Prostate gland (tissue), 2 donors: Measurements from ENCODE around the gene VAC14. TPM values are rescaled to one million over a fixed set of nuclear protein-coding genes. Genes with fewer than 3 reads are reported as not detected.
"Not testable (repeated sequence)": the region's sequence is repeated elsewhere in the genome, so short reads cannot be mapped to it uniquely, and the experiment has no call there.

Experiments
- DNase-seq: peaks from one replicate; pipeline ENCODE4 v3.0.0-alpha.2; 2019; ENCODE audit warnings: low spot score
- H3K27ac ChIP-seq, 2 donors: fragments of 200-600 bp; sonication (generic); 2 replicates each; pipeline ENCODE4 v1.5.1; 2017 to 2019
- H3K27me3 ChIP-seq: fragments of 200-600 bp; sonication (generic); replicated peaks from 2 replicates; pipeline ENCODE4 v1.5.1; 2019; ENCODE audit not compliant: insufficient read depth
- H3K36me3 ChIP-seq, 2 donors: fragments of 200-600 bp; sonication (generic); 1 replicate in 1 of 2; 2 replicates in 1 of 2; pipeline versions ENCODE4 v1.5.1 to v1.8.1; 2017 to 2019
- H3K4me1 ChIP-seq: fragments of 200-600 bp; sonication (generic); replicated peaks from 2 replicates; pipeline ENCODE4 v1.5.1; 2019
- H3K4me3 ChIP-seq, 2 donors: fragments of 200-600 bp; sonication (generic); 2 replicates each; pipeline ENCODE4 v1.5.1; 2017 to 2019
- H3K9me3 ChIP-seq: fragments of 200-600 bp; sonication (generic); 2 replicates; pipeline ENCODE4 v1.5.1; 2017
- CTCF ChIP-seq, 4 experiments: fragments of 200-600 bp in 2 of 4; fragments of 450-650 bp in 2 of 4; sonication (generic) in 2 of 4; IDR thresholded peaks; 1 replicate in 3 of 4; 2 replicates in 1 of 4; pipeline ENCODE4 v1.5.1; 2016 to 2019; ENCODE audit warnings: antibody characterized with exemption in 4 of 4, mild to moderate bottlenecking in 2 of 4, moderate library complexity in 2 of 4
- POLR2A ChIP-seq: fragments of 450-650 bp; IDR thresholded peaks from one replicate; pipeline ENCODE4 v1.6.1; 2016; ENCODE audit warnings: antibody characterized with exemption, mild to moderate bottlenecking
- POLR2AphosphoS5 ChIP-seq: sonication (generic); formaldehyde crosslinking; IDR thresholded peaks from one replicate; pipeline ENCODE4 v1.6.1; 2017; ENCODE audit warnings: antibody characterized with exemption
- WGBS: methylation state at CpG from one replicate; pipeline ENCODE4 v1.1.5; 2018; 5-methylcytosine and 5-hydroxymethylcytosine counted together
- intact Hi-C: fragments of 100-400 bp; cut with DNase I; formaldehyde crosslinking; loops from one replicate; pipeline ENCODE4 v1.14.2; 2022
- total RNA-seq, 2 donors: library from RNA; depleted of rRNA; stranded (reverse); fragments of >200 nt; gene quantifications; one replicate each; pipeline ENCODE4 v1.1.0, GENCODE V29; 2016

VAC14 gene
- total RNA-seq, 2 donors from 2014 or later, result 30.3 to 66.8 TPM

DNA sequence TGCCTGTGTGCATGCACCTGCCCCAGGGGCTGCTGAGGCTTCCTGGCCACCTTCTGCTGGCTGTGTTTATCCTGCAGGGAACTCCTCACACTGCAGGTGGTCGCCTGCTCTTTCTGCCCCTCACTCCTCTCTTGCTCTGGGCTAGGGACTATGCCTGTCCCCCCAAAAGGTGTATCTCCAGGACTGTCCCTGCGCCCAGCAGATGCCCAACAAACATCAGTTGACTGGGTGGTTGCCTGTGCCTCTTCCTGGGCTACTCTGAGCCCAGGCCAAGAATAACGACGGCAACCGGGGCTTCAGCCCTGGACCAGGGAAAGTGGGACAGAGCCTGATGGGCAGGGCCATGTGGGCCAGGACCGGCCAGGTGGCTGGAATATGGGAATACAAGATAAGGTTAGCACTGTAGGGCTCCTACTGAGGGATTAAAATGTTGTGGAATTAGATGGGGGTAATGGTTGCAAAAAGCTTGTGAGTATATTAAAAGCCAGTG lies 55.4 kb downstream of the VAC14 start:
- no peak for TF ChIP-seq POLR2A
- TF ChIP-seq CTCF (IDR thresholded peaks at IDR 0.05), result no peak
- TF ChIP-seq POLR2AphosphoS5, result no peak
- DNase-seq, result no peak
- Histone ChIP-seq H3K36me3 (no peaks in the 10 kb centered on the region), H3K27ac (peak overlapping the region; percentile 79 to 84), H3K9me3 (no peaks in the 10 kb centered on the region), H3K4me3 (no peak overlapping the region), H3K27me3 (no peaks in the 10 kb centered on the region), H3K4me1 (peaks cover 38% of the 10 kb centered on the region)
- WGBS, result 74% methylated on average over 6 of the region's 6 CpGs
- intact Hi-C loops, result no loop called here

DNA sequence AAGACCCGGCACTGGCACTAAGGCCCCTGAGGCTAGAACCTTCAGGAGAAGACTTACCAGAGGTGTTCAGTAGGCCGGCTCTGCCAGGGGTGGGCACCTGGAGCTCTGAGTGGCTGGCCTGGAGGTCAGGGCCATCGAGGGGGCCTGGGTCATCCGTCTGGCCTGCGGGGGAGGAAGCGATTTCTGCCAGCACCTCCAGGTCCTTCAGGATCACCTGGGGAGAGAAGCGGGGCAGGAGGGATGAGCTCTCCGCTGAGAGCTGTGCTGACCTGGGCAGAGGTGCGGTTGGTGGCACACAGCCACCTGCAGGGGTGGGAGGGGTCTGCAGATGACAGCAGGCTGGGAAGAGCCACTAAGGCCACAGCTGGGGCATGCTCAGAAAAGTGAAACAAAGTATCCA lies 56.6 kb downstream of the VAC14 start:
- 96% methylated on average over 7 of the region's 9 CpGs for WGBS
- no peak for DNase-seq
- peaks cover 32% of the 10 kb centered on the region for H3K4me1 ChIP-seq
- H3K27me3 ChIP-seq, result no peaks in the 10 kb centered on the region
- H3K36me3 ChIP-seq, result no peaks in the 10 kb centered on the region
- intact Hi-C loops, result no loop called here
- H3K27ac ChIP-seq, result no peak overlapping the region
- H3K4me3 ChIP-seq, result no peak overlapping the region
- TF ChIP-seq POLR2A (no peak), CTCF (IDR thresholded peaks at IDR 0.05) (no peak), POLR2AphosphoS5 (no peak)
- H3K9me3 ChIP-seq, result no peaks in the 10 kb centered on the region

- H3K4me3 ChIP-seq, result no peak overlapping the region
- TF ChIP-seq POLR2A (no peak), POLR2AphosphoS5 (no peak), CTCF (IDR thresholded peaks at IDR 0.05) (no peak)
- intact Hi-C loops, result no loop called here
- peaks cover 27% of the 10 kb centered on the region for H3K4me1 ChIP-seq
- DNase-seq, result no peak
- WGBS, result 89% methylated on average over 10 of the region's 10 CpGs
- H3K36me3 ChIP-seq, result no peaks in the 10 kb centered on the region
- no peak overlapping the region for H3K27ac ChIP-seq
- H3K9me3 ChIP-seq, result no peaks in the 10 kb centered on the region
- H3K27me3 ChIP-seq, result no peaks in the 10 kb centered on the region
Observed at GRCh38 chr16:70743791-70744190, 57.2 kb downstream of the VAC14 start.

- intact Hi-C loops, DNase-seq, H3K27me3 ChIP-seq, H3K4me3 ChIP-seq, H3K27ac ChIP-seq, H3K9me3 ChIP-seq, H3K36me3 ChIP-seq: not testable (repeated sequence)
- WGBS, result 93% methylated on average over 9 of the region's 9 CpGs
- H3K4me1 ChIP-seq, result peaks cover 22% of the 10 kb centered on the region
Observed at GRCh38 chr16:70742967-70743366, 58.0 kb downstream of the VAC14 start.

DNA sequence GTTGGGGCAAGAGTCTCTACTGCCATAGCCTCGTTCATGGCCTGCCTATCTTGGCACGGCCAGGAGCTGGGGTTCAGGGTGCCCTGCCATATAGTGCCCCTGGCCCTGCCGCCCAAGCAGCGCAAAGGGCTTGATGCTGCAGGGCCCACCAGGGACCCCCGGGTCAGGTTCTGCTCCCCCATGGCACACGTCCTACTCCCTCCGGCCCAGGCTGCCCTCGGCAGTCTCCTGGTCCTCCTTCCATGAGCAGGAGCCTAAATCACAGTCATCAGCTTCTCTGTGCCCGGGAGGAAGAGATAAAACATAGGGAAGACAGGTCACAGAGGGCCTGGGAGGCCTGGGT lies 59.2 kb downstream of the VAC14 start:
- H3K36me3 ChIP-seq, result no peaks in the 10 kb centered on the region
- peaks cover 21% of the 10 kb centered on the region for H3K4me1 ChIP-seq
- intact Hi-C loops, result no loop called here
- H3K27ac ChIP-seq, result no peak overlapping the region
- no peak for DNase-seq
- TF ChIP-seq POLR2A (no peak), POLR2AphosphoS5 (no peak), CTCF (IDR thresholded peaks at IDR 0.05) (no peak)
- H3K9me3 ChIP-seq, result no peaks in the 10 kb centered on the region
- WGBS, result 91% methylated on average over 9 of the region's 9 CpGs
- no peak overlapping the region for H3K4me3 ChIP-seq
- no peaks in the 10 kb centered on the region for H3K27me3 ChIP-seq
